H1 (cell line): ENCODE results near the gene CELF6.

Source experiments
- EP300 ChIP-seq, 2 experiments: IDR thresholded peaks; 1 replicate in 1 of 2; 2 replicates in 1 of 2; pipeline ENCODE4 v1.6.1; 2011 to 2012; ENCODE audit warnings: low read depth in 2 of 2, low read length in 2 of 2, mild to moderate bottlenecking in 2 of 2, borderline replicate concordance in 1 of 2, inconsistent platforms in 1 of 2, moderate library complexity in 1 of 2
- EZH2 ChIP-seq: fragments of 200-600 bp; sonication (generic); IDR thresholded peaks from 2 replicates; pipeline ENCODE4 v1.7.1; 2012; ENCODE audit warnings: low read depth, mild to moderate bottlenecking, moderate library complexity, low read length, inconsistent platforms; ENCODE audit not compliant: severe bottlenecking
- FOSL1 ChIP-seq: IDR thresholded peaks from 2 replicates; pipeline ENCODE4 v1.6.1; 2011; ENCODE audit warnings: mild to moderate bottlenecking, low read depth, low read length, moderate library complexity; ENCODE audit not compliant: insufficient read depth
- GTF2F1 ChIP-seq: IDR thresholded peaks from 2 replicates; pipeline ENCODE4 v1.6.1; 2012; ENCODE audit warnings: low read depth, low read length, improper control_type of control experiment, borderline replicate concordance
- KDM1A ChIP-seq: fragments of 200-600, 300-600 bp; sonication (generic); IDR thresholded peaks from 2 replicates; pipeline ENCODE4 v1.7.1; 2016; ENCODE audit warnings: mild to moderate bottlenecking, low read length, borderline replicate concordance
- POLR2AphosphoS5 ChIP-seq: IDR thresholded peaks from 2 replicates; pipeline ENCODE4 v1.6.1; 2011; ENCODE audit warnings: low read depth, low read length
- RAD21 ChIP-seq, 2 experiments: IDR thresholded peaks in 1 of 2; conservative IDR thresholded peaks in 1 of 2; 2 replicates each; pipeline ENCODE4 v1.6.1; 2011; ENCODE audit warnings: low read depth in 2 of 2, low read length in 2 of 2, improper control_type of control experiment in 1 of 2, inconsistent platforms in 1 of 2, mild to moderate bottlenecking in 1 of 2, moderate library complexity in 1 of 2
- RNF2 ChIP-seq: fragments of 200-900, 300-1000 bp; sonication (generic); IDR thresholded peaks from 2 replicates; pipeline ENCODE4 v1.7.1; 2016; ENCODE audit warnings: borderline replicate concordance, low read depth, mild to moderate bottlenecking, antibody characterized with exemption, low read length; ENCODE audit not compliant: poor library complexity, severe bottlenecking; ENCODE audit errors: missing control alignments
- TBP ChIP-seq: IDR thresholded peaks from 2 replicates; pipeline ENCODE4 v1.6.1; 2011; ENCODE audit warnings: low read depth, low read length, improper control_type of control experiment
- YY1 ChIP-seq: IDR thresholded peaks from 2 replicates; pipeline ENCODE4 v1.6.1; 2011; ENCODE audit warnings: low read depth, mild to moderate bottlenecking, low read length
- TF ChIP-seq, protein P1 (sequence below), 3 experiments: IDR thresholded peaks; 1 replicate in 2 of 3; 2 replicates in 1 of 3; pipeline versions ENCODE4 v1.5.1 to v1.6.1; 2011; ENCODE audit warnings: low read length in 3 of 3, mild to moderate bottlenecking in 3 of 3, inconsistent platforms in 2 of 3, low read depth in 1 of 3, moderate library complexity in 1 of 3; ENCODE audit not compliant: insufficient read depth in 1 of 3; ENCODE audit errors: control extremely low read depth in 1 of 3

DNA sequence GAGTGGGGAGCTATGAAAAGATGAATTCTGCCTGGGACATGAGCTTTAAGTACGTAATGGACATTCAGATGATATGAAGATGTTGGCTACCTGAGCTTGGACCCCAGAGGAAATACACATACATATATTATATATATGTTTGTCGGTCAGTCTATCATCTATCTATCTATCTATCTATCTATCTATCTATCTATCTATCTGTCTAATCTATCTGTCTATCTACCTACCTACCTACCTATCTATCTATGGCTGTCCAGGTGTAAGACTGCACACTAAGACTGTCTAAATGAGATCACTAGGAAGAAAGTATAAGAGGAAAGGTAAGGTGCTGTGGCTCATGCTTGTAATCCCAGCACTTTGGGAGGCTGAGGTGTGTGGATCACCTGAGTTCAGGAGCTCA, 18.2 kb upstream of the CELF6 start:
- TF ChIP-seq GTF2F1 = no peak
- TF ChIP-seq, protein P1, sequence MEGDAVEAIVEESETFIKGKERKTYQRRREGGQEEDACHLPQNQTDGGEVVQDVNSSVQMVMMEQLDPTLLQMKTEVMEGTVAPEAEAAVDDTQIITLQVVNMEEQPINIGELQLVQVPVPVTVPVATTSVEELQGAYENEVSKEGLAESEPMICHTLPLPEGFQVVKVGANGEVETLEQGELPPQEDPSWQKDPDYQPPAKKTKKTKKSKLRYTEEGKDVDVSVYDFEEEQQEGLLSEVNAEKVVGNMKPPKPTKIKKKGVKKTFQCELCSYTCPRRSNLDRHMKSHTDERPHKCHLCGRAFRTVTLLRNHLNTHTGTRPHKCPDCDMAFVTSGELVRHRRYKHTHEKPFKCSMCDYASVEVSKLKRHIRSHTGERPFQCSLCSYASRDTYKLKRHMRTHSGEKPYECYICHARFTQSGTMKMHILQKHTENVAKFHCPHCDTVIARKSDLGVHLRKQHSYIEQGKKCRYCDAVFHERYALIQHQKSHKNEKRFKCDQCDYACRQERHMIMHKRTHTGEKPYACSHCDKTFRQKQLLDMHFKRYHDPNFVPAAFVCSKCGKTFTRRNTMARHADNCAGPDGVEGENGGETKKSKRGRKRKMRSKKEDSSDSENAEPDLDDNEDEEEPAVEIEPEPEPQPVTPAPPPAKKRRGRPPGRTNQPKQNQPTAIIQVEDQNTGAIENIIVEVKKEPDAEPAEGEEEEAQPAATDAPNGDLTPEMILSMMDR (IDR thresholded peaks at IDR 0.05; ENCODE audit: control extremely low read depth in 1 of 3, insufficient read depth in 1 of 3, low read depth in 1 of 3, low read length in 3 of 3) = no peak
- TF ChIP-seq FOSL1 = no peak
- no peak for TF ChIP-seq EZH2
- TF ChIP-seq POLR2AphosphoS5 = no peak
- no peak for TF ChIP-seq TBP
- TF ChIP-seq KDM1A = no peak
- TF ChIP-seq RNF2 = no peak
- no peak for TF ChIP-seq EP300 (IDR thresholded peaks at IDR 0.05; ENCODE audit: borderline replicate concordance in 1 of 2, low read depth in 2 of 2, low read length in 2 of 2)
- no peak for TF ChIP-seq RAD21 (IDR thresholded peaks at IDR 0.05 in 1 of 2, conservative IDR thresholded peaks at IDR 0.05 in 1 of 2; ENCODE audit: low read depth in 2 of 2, low read length in 2 of 2)
- TF ChIP-seq YY1 = no peak
